ENCODE results near the gene DENND5A. TPM values are rescaled to one million over a fixed set of nuclear protein-coding genes. Genes with fewer than 3 reads are reported as not detected.

DENND5A gene
- total and polyA plus RNA-seq, 3 donors from 2014 or later: 51.2 to 88.8 (median 73.6) TPM

DNA sequence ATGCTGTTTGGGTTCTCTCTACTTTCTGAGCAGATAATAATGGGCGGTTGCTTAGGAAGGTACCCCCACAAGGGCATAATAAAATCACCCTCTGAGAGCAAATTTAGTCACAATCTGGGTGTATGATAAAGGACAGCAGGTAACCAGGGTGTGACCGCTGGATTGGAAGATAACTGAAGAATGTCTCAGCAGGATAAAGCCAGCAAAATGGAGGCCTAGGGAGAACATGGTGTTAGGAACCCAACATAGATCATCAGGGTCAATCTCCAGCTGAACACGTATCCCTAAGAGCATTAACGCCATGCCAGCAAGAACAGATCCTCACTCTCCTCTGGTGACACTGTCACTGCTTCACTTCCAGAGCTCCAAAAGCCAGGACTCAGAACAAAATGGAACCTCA, 109.2 kb downstream of the DENND5A start:
- H3K9me3 ChIP-seq: no peaks in the 10 kb centered on the region
- 97 to 98% methylated on average over 4 of the region's 4 CpGs for WGBS, 2 donors
- H3K36me3 ChIP-seq (ENCODE audit: low read depth, missing control alignments): no peaks in the 10 kb centered on the region
- H3K27ac ChIP-seq: no peak overlapping the region
- no peak overlapping the region for H3K4me3 ChIP-seq
- DNase-seq: no peak
- H3K4me1 ChIP-seq: no peaks in the 10 kb centered on the region
- intact Hi-C loops (cut with DNase I; ENCODE audit: low total_unique reads): no loop called here
- no peaks in the 10 kb centered on the region for H3K27me3 ChIP-seq
- TF ChIP-seq, protein P1, sequence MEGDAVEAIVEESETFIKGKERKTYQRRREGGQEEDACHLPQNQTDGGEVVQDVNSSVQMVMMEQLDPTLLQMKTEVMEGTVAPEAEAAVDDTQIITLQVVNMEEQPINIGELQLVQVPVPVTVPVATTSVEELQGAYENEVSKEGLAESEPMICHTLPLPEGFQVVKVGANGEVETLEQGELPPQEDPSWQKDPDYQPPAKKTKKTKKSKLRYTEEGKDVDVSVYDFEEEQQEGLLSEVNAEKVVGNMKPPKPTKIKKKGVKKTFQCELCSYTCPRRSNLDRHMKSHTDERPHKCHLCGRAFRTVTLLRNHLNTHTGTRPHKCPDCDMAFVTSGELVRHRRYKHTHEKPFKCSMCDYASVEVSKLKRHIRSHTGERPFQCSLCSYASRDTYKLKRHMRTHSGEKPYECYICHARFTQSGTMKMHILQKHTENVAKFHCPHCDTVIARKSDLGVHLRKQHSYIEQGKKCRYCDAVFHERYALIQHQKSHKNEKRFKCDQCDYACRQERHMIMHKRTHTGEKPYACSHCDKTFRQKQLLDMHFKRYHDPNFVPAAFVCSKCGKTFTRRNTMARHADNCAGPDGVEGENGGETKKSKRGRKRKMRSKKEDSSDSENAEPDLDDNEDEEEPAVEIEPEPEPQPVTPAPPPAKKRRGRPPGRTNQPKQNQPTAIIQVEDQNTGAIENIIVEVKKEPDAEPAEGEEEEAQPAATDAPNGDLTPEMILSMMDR (IDR thresholded peaks at IDR 0.05): no peak

DNA sequence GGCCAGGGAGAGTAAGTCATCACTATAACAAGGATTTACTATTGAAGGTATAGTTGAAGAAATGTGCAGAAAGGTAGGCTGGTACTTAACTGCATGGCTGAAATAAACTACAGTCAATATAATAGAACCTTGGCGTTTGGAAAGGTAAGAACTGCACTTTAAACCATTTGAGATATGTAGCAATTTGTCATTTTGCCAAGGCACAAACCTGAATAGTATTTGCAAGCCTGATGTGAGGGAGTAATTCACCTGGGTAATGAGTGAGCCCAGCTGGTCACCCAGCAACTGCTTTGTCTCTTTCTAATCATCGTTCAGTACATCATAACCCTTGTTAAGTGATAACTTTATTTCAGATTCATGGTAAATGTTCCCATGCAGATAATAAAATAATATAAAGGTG, 111.5 kb downstream of the DENND5A start:
- H3K4me3 ChIP-seq: no peak overlapping the region
- DNase-seq: no peak
- intact Hi-C loops (cut with DNase I; ENCODE audit: low total_unique reads): no loop called here
- no peaks in the 10 kb centered on the region for H3K9me3 ChIP-seq
- H3K36me3 ChIP-seq (ENCODE audit: low read depth, missing control alignments): no peaks in the 10 kb centered on the region
- H3K4me1 ChIP-seq: no peaks in the 10 kb centered on the region
- WGBS, 2 donors: 80 to 94% methylated on average over 2 of the region's 2 CpGs
- H3K27ac ChIP-seq: no peak overlapping the region
- TF ChIP-seq, protein P1 (IDR thresholded peaks at IDR 0.05): no peak
- TF ChIP-seq POLR2A (IDR thresholded peaks at IDR 0.05): no peak
- H3K27me3 ChIP-seq: no peaks in the 10 kb centered on the region

DNA sequence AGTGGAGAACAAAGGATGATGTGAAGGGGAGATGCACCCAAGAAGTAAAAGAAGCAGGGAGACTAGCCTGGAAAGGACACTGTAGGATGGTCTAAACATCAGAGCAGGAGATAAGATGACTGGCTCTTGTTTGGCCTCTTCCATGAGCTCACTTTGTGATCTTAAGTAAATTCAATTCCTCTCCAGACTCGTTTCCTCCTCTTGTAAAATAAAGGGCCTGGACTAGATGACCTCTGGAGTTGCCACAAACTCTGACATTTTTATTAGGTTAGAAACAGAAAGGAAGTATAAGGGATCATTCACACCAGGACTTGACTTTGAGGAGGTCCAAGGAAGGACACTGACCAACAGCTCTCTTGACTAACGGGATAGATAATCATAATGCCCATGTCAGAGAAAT, 113.5 kb downstream of the DENND5A start:
- TF ChIP-seq, protein P1 (IDR thresholded peaks at IDR 0.05): no peak
- no peak for TF ChIP-seq POLR2A (IDR thresholded peaks at IDR 0.05)
- Histone ChIP-seq H3K36me3 (ENCODE audit: low read depth, missing control alignments) (no peaks in the 10 kb centered on the region), H3K4me1 (no peaks in the 10 kb centered on the region), H3K9me3 (no peaks in the 10 kb centered on the region), H3K4me3 (no peak overlapping the region), H3K27ac (no peak overlapping the region), H3K27me3 (no peaks in the 10 kb centered on the region)
- no peak for DNase-seq
- WGBS, 2 donors: 89 to 91% methylated on average over 2 of the region's 2 CpGs
- intact Hi-C loops (cut with DNase I; ENCODE audit: low total_unique reads): no loop called here

DNA sequence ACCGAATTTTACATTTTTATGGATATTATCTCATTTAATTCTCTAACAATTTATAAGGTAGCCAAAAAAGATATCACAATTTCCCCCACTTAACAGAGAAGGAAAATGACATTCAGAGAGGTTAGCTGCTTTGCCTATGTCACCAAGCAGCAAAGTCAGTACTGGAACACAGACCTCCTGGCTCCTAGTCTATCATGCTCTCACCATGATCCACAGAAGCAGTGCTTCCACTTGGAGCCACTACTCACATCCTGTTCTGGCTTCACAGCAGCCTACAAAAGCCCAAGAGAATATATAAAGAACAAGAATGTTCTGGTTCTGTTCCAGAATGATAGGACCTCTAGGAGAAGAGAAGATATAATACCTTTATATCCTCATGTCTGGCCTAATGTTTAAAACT, 114.2 kb downstream of the DENND5A start:
- Histone ChIP-seq H3K4me1 (no peaks in the 10 kb centered on the region), H3K4me3 (no peak overlapping the region), H3K9me3 (no peaks in the 10 kb centered on the region), H3K27me3 (no peaks in the 10 kb centered on the region), H3K27ac (no peak overlapping the region), H3K36me3 (ENCODE audit: low read depth, missing control alignments) (no peaks in the 10 kb centered on the region)
- WGBS, 2 donors: 89 to 96% methylated on average over 1 of the region's 1 CpG
- TF ChIP-seq, protein P1 (IDR thresholded peaks at IDR 0.05): no peak
- DNase-seq: no peak
- intact Hi-C loops (cut with DNase I; ENCODE audit: low total_unique reads): no loop called here

DNA sequence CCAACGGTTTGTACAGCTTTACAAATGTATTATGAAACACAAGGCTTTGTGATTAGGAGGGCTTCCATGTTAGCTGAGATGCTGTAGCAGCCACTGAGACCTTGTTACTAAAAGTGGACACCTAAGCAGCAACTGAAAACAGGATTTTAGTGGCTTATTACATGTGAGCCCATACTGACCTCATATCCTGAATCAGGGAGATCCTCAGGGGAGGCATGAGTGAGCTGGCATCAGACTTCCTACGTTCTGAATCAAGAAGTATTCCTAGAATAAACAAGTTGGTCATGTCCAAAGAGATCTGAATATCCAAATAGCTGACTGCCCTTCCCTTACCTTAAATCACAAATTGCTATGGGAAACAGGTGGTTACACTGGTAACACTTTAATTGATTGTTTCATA, 114.6 kb downstream of the DENND5A start:
- no peak for DNase-seq
- Histone ChIP-seq H3K36me3 (ENCODE audit: low read depth, missing control alignments) (no peaks in the 10 kb centered on the region), H3K4me1 (no peaks in the 10 kb centered on the region), H3K27ac (no peak overlapping the region), H3K4me3 (no peak overlapping the region), H3K9me3 (no peaks in the 10 kb centered on the region), H3K27me3 (no peaks in the 10 kb centered on the region)
- TF ChIP-seq POLR2A (IDR thresholded peaks at IDR 0.05): no peak
- TF ChIP-seq, protein P1 (IDR thresholded peaks at IDR 0.05): no peak
- 81 to 90% methylated on average over 2 of the region's 2 CpGs for WGBS, 2 donors
- intact Hi-C loops (cut with DNase I; ENCODE audit: low total_unique reads): no loop called here
